Kidney (tissue), 14 donors: ENCODE data around the gene WNT6. TPM values are rescaled to one million over a fixed set of nuclear protein-coding genes. Genes with fewer than 3 reads are reported as not detected.

ENCODE experiments used
- DNase-seq, 5 donors: peaks; one replicate each; pipeline ENCODE4 v3.0.0-alpha.2; 2013 to 2020
- FAIRE-seq: peaks from 2 replicates; lab custom pipeline; 2012; peaks lifted over from hg19 to GRCh38; lab: Jason Lieb, UNC
- H3K27ac ChIP-seq, 2 donors: one replicate each; pipeline ENCODE4 v1.7.0; 2013; ENCODE audit warnings: low read depth in 2 of 2, low read length in 2 of 2, inconsistent platforms in 1 of 2
- H3K27me3 ChIP-seq: one replicate; pipeline ENCODE4 v1.7.1; 2013; ENCODE audit warnings: low read length, inconsistent platforms; ENCODE audit not compliant: control insufficient read depth, insufficient read depth
- H3K36me3 ChIP-seq, 3 donors: one replicate each; pipeline versions ENCODE4 v1.7.0 to v1.7.1; 2013; ENCODE audit warnings: low read length in 3 of 3, control low read depth in 1 of 3, inconsistent platforms in 1 of 3; ENCODE audit not compliant: insufficient read depth in 3 of 3, control insufficient read depth in 2 of 3
- H3K4me1 ChIP-seq, 3 donors: one replicate each; pipeline versions ENCODE4 v1.7.0 to v1.7.1; 2013; ENCODE audit warnings: low read length in 3 of 3, inconsistent platforms in 1 of 3, low read depth in 1 of 3; ENCODE audit not compliant: control insufficient read depth in 2 of 3, insufficient read depth in 2 of 3
- H3K4me3 ChIP-seq, 3 donors: one replicate each; pipeline versions ENCODE4 v1.7.0 to v1.8.1; 2013; ENCODE audit warnings: low read length in 3 of 3, control low read depth in 1 of 3, inconsistent platforms in 1 of 3
- H3K9ac ChIP-seq, 3 donors: one replicate each; pipeline versions ENCODE4 v1.7.0 to v1.7.1; 2013; ENCODE audit warnings: low read length in 3 of 3, control low read depth in 1 of 3, inconsistent platforms in 1 of 3
- H3K9me3 ChIP-seq, 3 donors: one replicate each; pipeline versions ENCODE4 v1.7.0 to v1.7.1; 2013; ENCODE audit warnings: low read length in 3 of 3, control low read depth in 1 of 3, inconsistent platforms in 1 of 3; ENCODE audit not compliant: control insufficient read depth in 2 of 3, insufficient read depth in 1 of 3
- intact Hi-C: fragments of 100-400 bp; cut with DNase I; formaldehyde crosslinking; loops from one replicate; pipeline ENCODE4 v1.11.1; 2022
- polyA plus RNA-seq: library from polyadenylated mRNA; stranded (reverse); fragments of 350-450 nt; fragmentation: Illumina TruSeq; extraction: RNeasy Lipid Tissue Mini Kit (QIAGEN cat#74804); gene quantifications from one replicate; pipeline ENCODE4 v1.2.3, GENCODE V29; 2014; ENCODE audit warnings: low read depth, low replicate concordance; ENCODE audit not compliant: insufficient read depth
- total RNA-seq: library from RNA; stranded (reverse); fragmentation: NEBNext Ultra II Directional; extraction: Animal tissue kit (Norgen Biotek cat#: 25700); gene quantifications from one replicate; pipeline ENCODE4 v1.2.1, GENCODE V29; 2021
- TF ChIP-seq, protein P1 (sequence below): IDR thresholded peaks from 3 replicates; pipeline ENCODE4 v1.5.1; 2012; ENCODE audit warnings: mild to moderate bottlenecking, moderate library complexity, borderline replicate concordance; ENCODE audit not compliant: insufficient read depth; ENCODE audit errors: extremely low read depth
- donor health status: control.
- donor health status: control.
- donor health status: control.
- donor health status: control.
- donor health status: control.
- donor health status: DM: yes; HTN: yes; CAD: no.
- donor health status: Normal renal cell carcinoma (clear cell type).

WNT6 gene
- total and polyA plus RNA-seq, 2 donors from 2014 or later = 0.57 to 0.75 TPM

DNA sequence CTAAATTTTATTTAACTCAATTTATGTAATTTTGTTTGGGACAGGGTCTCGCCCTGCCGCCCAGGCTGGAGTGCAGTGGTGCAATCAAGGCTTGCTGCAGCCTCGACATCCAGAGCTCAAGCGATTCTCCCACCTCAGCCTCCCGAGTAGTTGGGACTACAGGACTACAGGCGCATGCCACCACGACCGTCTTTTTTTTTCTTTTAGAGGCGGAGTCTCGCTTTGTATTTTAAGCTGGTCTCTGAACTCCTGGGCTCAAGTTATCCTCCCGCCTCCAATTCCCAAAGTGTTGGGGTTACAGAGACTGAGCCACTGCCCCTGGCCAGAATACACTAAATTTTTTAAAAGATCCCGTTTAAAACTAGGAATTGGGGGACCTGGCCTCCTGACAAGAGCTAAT lies 39.5 kb downstream of the WNT6 start:
- Histone ChIP-seq H3K36me3 (no peaks in the 10 kb centered on the region), H3K27me3 (peaks cover 29% of the 10 kb centered on the region), H3K9me3 (no peaks in the 10 kb centered on the region), H3K9ac (no peak overlapping the region), H3K4me1 (peaks cover 0 to 6% (median 0%) of the 10 kb centered on the region in 3 donors), H3K4me3 (no peak overlapping the region), H3K27ac (no peak overlapping the region)
- FAIRE-seq (no peak), DNase-seq (peak in 1 of 5 donors; percentile 36)
- intact Hi-C loops = no loop called here
- TF ChIP-seq, protein P1, sequence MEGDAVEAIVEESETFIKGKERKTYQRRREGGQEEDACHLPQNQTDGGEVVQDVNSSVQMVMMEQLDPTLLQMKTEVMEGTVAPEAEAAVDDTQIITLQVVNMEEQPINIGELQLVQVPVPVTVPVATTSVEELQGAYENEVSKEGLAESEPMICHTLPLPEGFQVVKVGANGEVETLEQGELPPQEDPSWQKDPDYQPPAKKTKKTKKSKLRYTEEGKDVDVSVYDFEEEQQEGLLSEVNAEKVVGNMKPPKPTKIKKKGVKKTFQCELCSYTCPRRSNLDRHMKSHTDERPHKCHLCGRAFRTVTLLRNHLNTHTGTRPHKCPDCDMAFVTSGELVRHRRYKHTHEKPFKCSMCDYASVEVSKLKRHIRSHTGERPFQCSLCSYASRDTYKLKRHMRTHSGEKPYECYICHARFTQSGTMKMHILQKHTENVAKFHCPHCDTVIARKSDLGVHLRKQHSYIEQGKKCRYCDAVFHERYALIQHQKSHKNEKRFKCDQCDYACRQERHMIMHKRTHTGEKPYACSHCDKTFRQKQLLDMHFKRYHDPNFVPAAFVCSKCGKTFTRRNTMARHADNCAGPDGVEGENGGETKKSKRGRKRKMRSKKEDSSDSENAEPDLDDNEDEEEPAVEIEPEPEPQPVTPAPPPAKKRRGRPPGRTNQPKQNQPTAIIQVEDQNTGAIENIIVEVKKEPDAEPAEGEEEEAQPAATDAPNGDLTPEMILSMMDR = no peak

- H3K9ac ChIP-seq = no peak overlapping the region
- intact Hi-C loops = no loop called here
- H3K27me3 ChIP-seq = peaks cover 21% of the 10 kb centered on the region
- TF ChIP-seq, protein P1 = no peak
- DNase-seq (no peak), FAIRE-seq (no peak)
- no peak overlapping the region for H3K4me3 ChIP-seq
- H3K9me3 ChIP-seq = no peaks in the 10 kb centered on the region
- H3K36me3 ChIP-seq = no peaks in the 10 kb centered on the region
- H3K4me1 ChIP-seq = no peaks in the 10 kb centered on the region
- no peak overlapping the region for H3K27ac ChIP-seq
Measured at GRCh38 chr2:218902427-218902826, 42.8 kb downstream of the WNT6 start.

- TF ChIP-seq, protein P1 = no peak
- no peaks in the 10 kb centered on the region for H3K36me3 ChIP-seq
- DNase-seq (no peak), FAIRE-seq (no peak)
- no peaks in the 10 kb centered on the region for H3K9me3 ChIP-seq
- no peak overlapping the region for H3K4me3 ChIP-seq
- H3K27me3 ChIP-seq = peaks cover 14% of the 10 kb centered on the region
- intact Hi-C loops = no loop called here
- peaks cover 0 to 4% (median 0%) of the 10 kb centered on the region in 3 donors for H3K4me1 ChIP-seq
- H3K9ac ChIP-seq = no peak overlapping the region
- H3K27ac ChIP-seq = no peak overlapping the region
Measured at GRCh38 chr2:218904176-218904575, 44.6 kb downstream of the WNT6 start.
